PC-9 (cell line): Measurements from ENCODE around the gene GPR22. TPM values are rescaled to one million over a fixed set of nuclear protein-coding genes. Genes with fewer than 3 reads are reported as not detected.

Experiments used
- BruUV-seq: library from RNA; stranded (reverse); fragments of 400-500 nt; replicated peaks from 2 replicates; lab custom pipeline; 2021; lab: Mats Ljungman, UMichigan
- CTCF ChIA-PET: fragments of 300-600 bp; sonication (Branson Sonifier 250); formaldehyde crosslinking; loops from one replicate; lab custom pipeline; 2022; ENCODE audit warnings: antibody characterized with exemption; lab: Charles Lee
- POLR2A ChIA-PET: fragments of 300-600 bp; sonication (Branson Sonifier 250); formaldehyde crosslinking; loops from one replicate; lab custom pipeline; 2022; ENCODE audit warnings: antibody characterized with exemption; ENCODE audit not compliant: unreplicated experiment; lab: Charles Lee
- DNase-seq, 2 experiments: peaks; one replicate each; pipeline versions ENCODE4 v3.0.0 to v3.0.0-alpha.2; 2015 to 2022; ENCODE audit warnings: mixed read lengths in 1 of 2
- H2AFZ ChIP-seq: fragments of 200-600 bp; sonication (generic); 2 replicates; pipeline ENCODE4 v1.8.1; 2017; ENCODE audit warnings: antibody characterized with exemption
- H3F3A ChIP-seq: fragments of 200-600 bp; sonication (generic); 2 replicates; pipeline ENCODE4 v1.8.1; 2017; ENCODE audit warnings: antibody characterized with exemption, mild to moderate bottlenecking, low read depth; ENCODE audit not compliant: insufficient read depth
- H3K27ac ChIP-seq: fragments of 200-600 bp; sonication (generic); 2 replicates; pipeline ENCODE4 v1.6.1; 2016; ENCODE audit warnings: mixed run types
- H3K27me3 ChIP-seq: fragments of 200-600 bp; sonication (generic); 2 replicates; pipeline ENCODE4 v1.6.1; 2016; ENCODE audit warnings: low read depth, mixed run types; ENCODE audit not compliant: insufficient read depth
- H3K36me3 ChIP-seq: fragments of 200-600 bp; sonication (generic); 2 replicates; pipeline ENCODE4 v1.6.1; 2016; ENCODE audit warnings: low read depth, mixed run types
- H3K4me1 ChIP-seq: fragments of 200-600 bp; sonication (generic); replicated peaks from 2 replicates; pipeline ENCODE4 v1.6.1; 2016; ENCODE audit warnings: mixed run types; ENCODE audit not compliant: insufficient read depth
- H3K4me2 ChIP-seq: fragments of 200-600 bp; sonication (generic); 2 replicates; pipeline ENCODE4 v1.6.1; 2017; ENCODE audit warnings: mixed run types
- H3K4me3 ChIP-seq: fragments of 200-600 bp; sonication (generic); 2 replicates; pipeline ENCODE4 v1.6.1; 2016; ENCODE audit warnings: mixed run types
- H3K79me2 ChIP-seq: fragments of 200-600 bp; sonication (generic); 2 replicates; pipeline ENCODE4 v1.6.1; 2017; ENCODE audit warnings: low read depth, mixed run types
- H3K9me2 ChIP-seq: fragments of 200-600 bp; sonication (generic); 2 replicates; pipeline ENCODE4 v1.8.1; 2017; ENCODE audit warnings: mild to moderate bottlenecking; ENCODE audit not compliant: insufficient read depth
- H3K9me3 ChIP-seq: fragments of 200-600 bp; sonication (generic); 2 replicates; pipeline ENCODE4 v1.8.1; 2016; ENCODE audit warnings: low read depth; ENCODE audit not compliant: insufficient read depth
- H4K20me1 ChIP-seq: fragments of 200-600 bp; sonication (generic); 2 replicates; pipeline ENCODE4 v1.8.1; 2017; ENCODE audit not compliant: insufficient read depth
- EZH2 ChIP-seq: fragments of 200-600 bp; sonication (generic); IDR thresholded peaks from 2 replicates; pipeline ENCODE4 v1.8.0; 2017; ENCODE audit warnings: antibody characterized with exemption, low read depth
- intact Hi-C: fragments of 100-400 bp; cut with micrococcal nuclease; formaldehyde crosslinking; loops from one replicate; pipeline ENCODE4 v1.10.0; 2022; ENCODE audit not compliant: unreplicated experiment
- total RNA-seq: library from RNA; stranded (reverse); gene quantifications from 2 replicates; pipeline ENCODE4 v1.2.3, GENCODE V29; 2021
- TF ChIP-seq, protein P1 (sequence below): fragments of 200-600 bp; sonication (generic); conservative IDR thresholded peaks from 2 replicates; pipeline ENCODE4 v1.6.1; 2017; ENCODE audit warnings: mixed run types, antibody characterized with exemption, mild to moderate bottlenecking, moderate library complexity

Gene GPR22
- total RNA-seq, 1 experiment from 2014 or later, result not detected

DNA sequence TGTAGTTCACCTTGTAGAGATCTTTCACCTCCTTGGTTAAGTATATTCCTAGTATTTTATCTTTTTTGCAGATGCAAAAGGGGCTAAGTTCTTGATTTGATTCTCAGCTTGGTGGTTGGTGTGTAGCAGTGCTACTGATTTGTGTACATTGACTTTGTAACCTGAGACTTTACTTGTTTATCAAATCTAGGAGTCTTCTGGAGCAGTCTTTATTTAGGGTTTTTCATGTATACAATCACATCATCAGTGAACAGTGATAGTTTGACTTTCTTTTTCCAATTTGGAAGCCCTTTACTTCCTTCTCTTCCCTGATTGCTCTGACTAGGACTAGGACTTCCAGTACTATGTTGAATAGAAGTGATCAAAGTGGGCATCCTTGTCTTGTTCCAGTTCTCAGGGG lies 33.8 kb downstream of the GPR22 start:
- no peak overlapping the region for H3K4me2 ChIP-seq
- intact Hi-C loops, result no loop called here
- BruUV-seq, result no TSS peak

DNA sequence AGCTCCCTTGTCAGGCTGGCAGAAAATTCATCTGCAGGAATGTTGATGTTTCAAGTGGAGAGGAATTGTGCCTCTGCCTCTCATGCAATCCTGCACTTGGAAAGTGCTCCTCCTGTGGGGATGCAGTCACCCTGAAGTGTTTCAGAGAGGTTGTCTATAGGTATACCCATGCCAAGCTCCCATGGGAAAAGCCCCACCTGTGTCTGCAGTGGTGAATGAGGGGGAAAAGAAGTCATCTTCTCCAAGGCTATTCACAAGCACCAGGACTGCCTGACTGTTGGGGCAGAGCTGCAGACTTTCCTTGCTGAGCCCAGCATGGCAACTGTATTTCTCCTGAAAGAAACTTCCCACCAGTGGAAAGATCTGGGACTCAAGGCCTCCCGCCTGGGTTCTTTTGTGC lies 35.5 kb downstream of the GPR22 start:
- no peaks in the 10 kb centered on the region for H3K27me3 ChIP-seq
- intact Hi-C loops, result loop anchor here (5.0 kb wide), 1 partner anchor 387 kb away; the partner anchor contains the start of gene DLD
- H3K4me1 ChIP-seq, result peaks cover 40% of the 10 kb centered on the region
- H3K4me2 ChIP-seq, result peak overlapping the region; percentile 88
- no TSS peak for BruUV-seq
- no peak overlapping the region for H2AFZ ChIP-seq
- TF ChIP-seq, protein P1, sequence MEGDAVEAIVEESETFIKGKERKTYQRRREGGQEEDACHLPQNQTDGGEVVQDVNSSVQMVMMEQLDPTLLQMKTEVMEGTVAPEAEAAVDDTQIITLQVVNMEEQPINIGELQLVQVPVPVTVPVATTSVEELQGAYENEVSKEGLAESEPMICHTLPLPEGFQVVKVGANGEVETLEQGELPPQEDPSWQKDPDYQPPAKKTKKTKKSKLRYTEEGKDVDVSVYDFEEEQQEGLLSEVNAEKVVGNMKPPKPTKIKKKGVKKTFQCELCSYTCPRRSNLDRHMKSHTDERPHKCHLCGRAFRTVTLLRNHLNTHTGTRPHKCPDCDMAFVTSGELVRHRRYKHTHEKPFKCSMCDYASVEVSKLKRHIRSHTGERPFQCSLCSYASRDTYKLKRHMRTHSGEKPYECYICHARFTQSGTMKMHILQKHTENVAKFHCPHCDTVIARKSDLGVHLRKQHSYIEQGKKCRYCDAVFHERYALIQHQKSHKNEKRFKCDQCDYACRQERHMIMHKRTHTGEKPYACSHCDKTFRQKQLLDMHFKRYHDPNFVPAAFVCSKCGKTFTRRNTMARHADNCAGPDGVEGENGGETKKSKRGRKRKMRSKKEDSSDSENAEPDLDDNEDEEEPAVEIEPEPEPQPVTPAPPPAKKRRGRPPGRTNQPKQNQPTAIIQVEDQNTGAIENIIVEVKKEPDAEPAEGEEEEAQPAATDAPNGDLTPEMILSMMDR, result no peak
- no peak for TF ChIP-seq EZH2
- H3K27ac ChIP-seq, result peak overlapping the region; percentile 95
- POLR2A ChIA-PET, result interaction anchor here (0.6 kb wide), 1 partner anchor 189 kb away, joined by 3 read pairs; no protein-coding TSS in a partner anchor
- H3K4me3 ChIP-seq, result no peak overlapping the region
- H4K20me1 ChIP-seq, result no peaks in the 10 kb centered on the region
- CTCF ChIA-PET, result no interaction called here
- H3K9me3 ChIP-seq, result no peaks in the 10 kb centered on the region
- H3K36me3 ChIP-seq, result no peaks in the 10 kb centered on the region
- peaks cover 35% of the 10 kb centered on the region for H3F3A ChIP-seq
- H3K79me2 ChIP-seq, result peaks cover 16% of the 10 kb centered on the region; the same call in 1 of the 2 replicates
- no peak for DNase-seq
- H3K9me2 ChIP-seq, result no peaks in the 10 kb centered on the region

More for the DNA sequence above, 33.8 kb downstream of the GPR22 start:
- POLR2A ChIA-PET, result no interaction called here
- H3K9me2 ChIP-seq, result no peaks in the 10 kb centered on the region
- TF ChIP-seq, protein P1, result no peak
- TF ChIP-seq EZH2, result no peak
- peaks cover 12% of the 10 kb centered on the region; the same call in 1 of the 2 replicates for H3K79me2 ChIP-seq
- no peaks in the 10 kb centered on the region for H3K36me3 ChIP-seq
- DNase-seq, result no peak
- no peaks in the 10 kb centered on the region for H4K20me1 ChIP-seq
- peaks cover 35% of the 10 kb centered on the region for H3F3A ChIP-seq
- H2AFZ ChIP-seq, result no peak overlapping the region
- CTCF ChIA-PET, result no interaction called here
- no peak overlapping the region for H3K4me3 ChIP-seq
- H3K27ac ChIP-seq, result no peak overlapping the region
- no peaks in the 10 kb centered on the region for H3K9me3 ChIP-seq
- peaks cover 40% of the 10 kb centered on the region for H3K4me1 ChIP-seq
- no peaks in the 10 kb centered on the region for H3K27me3 ChIP-seq

DNA sequence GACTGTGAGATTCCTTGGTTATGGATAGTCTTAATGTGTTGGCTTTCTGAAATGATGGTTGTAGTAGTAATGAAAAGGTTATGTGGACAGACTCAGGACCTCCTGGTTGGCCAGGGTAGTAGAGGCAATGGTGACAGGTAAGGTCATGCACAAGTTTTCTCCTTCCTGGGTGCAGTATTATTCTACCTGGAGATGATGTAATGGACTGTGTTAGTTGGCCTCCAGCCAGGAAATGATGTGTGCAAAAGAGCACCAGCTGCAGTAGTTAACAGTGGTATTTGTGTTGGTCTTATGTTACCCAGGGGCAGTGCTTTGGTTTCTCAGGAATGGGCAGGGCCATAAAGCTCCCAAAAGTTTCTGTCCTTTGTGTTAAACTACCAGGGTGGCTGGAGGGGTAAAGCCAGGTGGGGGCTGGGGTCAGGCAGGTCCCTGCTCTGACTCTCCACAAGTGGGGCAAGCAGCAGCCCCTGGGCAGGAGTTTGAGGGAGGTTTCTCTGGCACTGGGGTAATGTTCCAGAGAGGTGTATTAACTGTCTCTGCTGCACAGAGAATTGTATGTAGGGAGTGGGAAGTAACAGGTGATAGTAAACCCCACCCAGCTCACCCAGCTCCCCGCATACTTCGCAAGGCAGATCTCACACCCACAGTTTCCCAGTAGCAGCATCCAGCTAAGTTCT lies 36.3 kb downstream of the GPR22 start:
- H3K36me3 ChIP-seq, result no peaks in the 10 kb centered on the region
- intact Hi-C loops, result loop anchor here (1.0 to 5.0 kb wide), 3 partner anchors 57 to 386 kb away; partner anchors contain the start of genes CBLL1, COG5, DLD and DUS4L
- H3F3A ChIP-seq, result peaks cover 35% of the 10 kb centered on the region
- peaks cover 40% of the 10 kb centered on the region for H3K4me1 ChIP-seq
- H4K20me1 ChIP-seq, result no peaks in the 10 kb centered on the region
- peak overlapping the region; percentile 43; the same call in 1 of the 2 replicates for H3K4me3 ChIP-seq
- TF ChIP-seq EZH2, result no peak
- TF ChIP-seq, protein P1, result no peak
- ChIA-PET POLR2A (interaction anchor here (0.5 to 0.7 kb wide), 8 partner anchors 14 to 1221 kb away, joined by 3 to 7 read pairs (median 3); partner anchors contain the start of genes COG5, DUS4L and NAMPT), CTCF (interaction anchor here (0.7 kb wide), 1 partner anchor 58 kb away, joined by 3 read pairs; the partner anchor contains the start of genes COG5 and DUS4L)
- H3K9me3 ChIP-seq, result no peaks in the 10 kb centered on the region
- peak overlapping the region; percentile 95 for H3K27ac ChIP-seq
- no peaks in the 10 kb centered on the region for H3K9me2 ChIP-seq
- peak; percentile 68 to 83 for DNase-seq
- peaks cover 16% of the 10 kb centered on the region; the same call in 1 of the 2 replicates for H3K79me2 ChIP-seq
- no peaks in the 10 kb centered on the region for H3K27me3 ChIP-seq
- H2AFZ ChIP-seq, result no peak overlapping the region
- peak overlapping the region; percentile 88 for H3K4me2 ChIP-seq
- BruUV-seq, result no TSS peak
